Measurements from ENCODE around the gene NCKIPSD.

Gene NCKIPSD

GRCh38 chr3:48696156-48696555 lies 10.4 kb upstream of the NCKIPSD start:
- no peak for DNase-seq

DNA sequence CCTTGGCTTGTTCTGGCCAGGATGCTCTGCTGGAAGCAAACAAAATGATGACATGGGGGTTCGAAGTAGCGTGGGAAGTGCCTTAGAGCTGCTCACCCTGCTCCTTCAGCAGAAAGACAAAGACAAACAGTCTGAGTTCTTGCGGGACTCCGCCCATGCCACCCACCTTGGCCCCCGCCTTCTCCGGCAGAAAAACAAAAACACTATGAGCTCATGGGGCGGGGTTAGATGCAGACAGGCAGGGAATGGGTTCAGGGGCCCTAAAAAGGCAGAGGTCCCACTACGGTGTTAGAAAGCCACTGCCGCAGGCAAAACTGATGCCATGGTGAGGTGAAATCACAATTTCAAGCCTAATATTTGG lies 9.7 kb upstream of the NCKIPSD start:
- DNase-seq = no peak

DNA sequence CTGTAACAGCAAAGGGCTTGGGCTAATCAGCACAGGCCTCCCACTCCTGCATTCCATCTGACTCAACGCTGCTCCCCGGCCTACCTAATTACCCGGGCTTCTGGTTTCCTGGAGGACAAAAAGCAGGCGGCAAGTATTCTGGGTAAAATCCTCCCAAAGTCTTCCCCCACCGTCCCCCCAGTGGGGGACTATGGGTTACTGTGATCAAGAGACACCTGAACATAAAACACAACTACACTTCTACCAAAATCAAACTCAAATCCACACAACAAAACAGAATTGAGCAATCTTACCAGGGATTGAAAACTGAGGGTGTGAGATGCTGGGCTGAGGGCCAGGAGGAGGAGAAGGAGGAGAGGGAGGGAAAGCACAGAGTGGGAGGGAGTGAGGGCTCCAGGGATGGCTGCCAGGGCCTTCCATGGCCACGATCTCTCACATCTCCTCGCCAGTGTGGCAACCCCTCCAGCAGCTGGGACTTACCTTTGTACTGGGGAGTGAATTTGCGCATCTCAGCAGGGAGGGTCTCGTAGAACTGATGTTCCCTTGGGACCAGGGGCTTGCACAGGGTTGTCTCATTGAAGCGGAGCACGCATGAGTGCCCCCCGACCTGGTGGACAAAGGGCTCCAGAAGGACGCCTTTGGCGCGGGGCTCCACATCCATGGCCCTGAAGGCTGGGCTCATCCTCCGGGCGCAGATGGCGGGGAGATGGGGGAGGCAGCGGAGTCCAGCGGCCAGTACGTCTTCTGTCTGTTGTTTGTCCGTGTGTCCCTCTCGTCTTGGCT lies 9.1 kb upstream of the NCKIPSD start:
- no peak for DNase-seq

DNA sequence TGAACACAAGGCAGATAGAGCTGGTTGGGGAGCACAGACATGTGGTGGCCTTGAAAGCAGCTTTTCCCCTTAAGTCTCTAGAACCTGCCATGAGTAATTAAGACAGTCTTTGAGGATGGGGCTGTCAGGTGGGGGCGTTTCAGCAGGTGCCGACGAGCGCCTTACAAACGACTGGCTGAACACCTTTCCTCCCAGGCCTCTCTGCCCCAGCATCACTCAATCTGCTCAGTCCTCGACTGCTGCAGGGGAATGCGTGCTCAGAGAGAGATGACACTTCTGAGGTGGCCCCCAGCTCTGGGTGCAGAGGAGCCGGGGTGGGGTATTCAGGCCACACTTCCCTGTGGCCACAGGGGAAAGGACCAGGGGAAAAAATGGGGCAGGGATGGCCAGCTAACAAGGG lies 8.1 kb upstream of the NCKIPSD start:
- no peak for DNase-seq

DNA sequence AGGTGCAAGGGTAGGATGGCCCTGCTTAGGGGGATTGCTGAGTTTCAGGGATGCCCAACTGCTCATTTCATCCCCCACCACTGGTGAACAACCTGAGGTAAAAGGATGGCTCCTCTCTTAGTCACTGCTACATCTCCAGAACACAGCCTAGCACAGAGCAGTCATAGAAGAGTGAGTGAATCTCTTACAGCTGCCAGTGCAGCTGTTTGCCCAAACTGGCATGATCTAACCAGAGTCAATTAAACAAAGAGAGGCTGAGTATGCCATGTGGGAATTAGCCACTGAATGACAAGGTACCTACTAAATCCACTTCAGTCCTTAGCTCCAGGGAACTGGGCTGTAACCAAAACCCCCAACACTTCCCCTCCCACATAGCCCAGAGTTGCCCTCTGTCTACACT lies 6.8 kb upstream of the NCKIPSD start:
- no peak for DNase-seq

DNA sequence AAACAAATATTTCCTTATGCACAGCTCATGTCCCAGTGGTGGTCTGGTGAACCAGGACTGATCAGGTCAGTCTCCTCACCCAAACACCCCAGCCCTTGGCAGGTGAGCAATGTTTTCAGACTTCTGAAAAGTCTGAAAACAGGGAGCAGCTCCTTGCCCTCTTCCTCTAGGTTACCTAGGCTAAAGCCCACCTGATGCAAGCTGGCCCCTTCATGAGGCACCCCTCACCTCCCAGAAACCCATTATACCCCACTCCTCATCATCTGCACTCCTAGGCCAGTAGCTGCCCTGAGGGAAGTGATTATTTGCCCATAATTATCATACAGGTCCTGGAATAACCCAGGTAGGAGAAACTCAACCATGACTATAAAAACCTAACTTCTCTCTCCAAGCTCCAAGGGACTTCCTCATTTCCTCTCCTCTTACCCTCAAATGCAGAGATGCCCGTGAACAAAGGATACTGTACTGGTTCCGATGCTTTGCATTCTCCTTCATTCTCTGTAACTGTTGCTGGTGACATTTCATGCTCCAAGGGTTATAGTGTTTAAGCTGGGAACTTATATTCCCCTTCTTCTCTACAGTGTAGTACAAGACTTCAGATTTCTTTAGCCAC lies 5.2 kb upstream of the NCKIPSD start:
- DNase-seq = no peak

DNA sequence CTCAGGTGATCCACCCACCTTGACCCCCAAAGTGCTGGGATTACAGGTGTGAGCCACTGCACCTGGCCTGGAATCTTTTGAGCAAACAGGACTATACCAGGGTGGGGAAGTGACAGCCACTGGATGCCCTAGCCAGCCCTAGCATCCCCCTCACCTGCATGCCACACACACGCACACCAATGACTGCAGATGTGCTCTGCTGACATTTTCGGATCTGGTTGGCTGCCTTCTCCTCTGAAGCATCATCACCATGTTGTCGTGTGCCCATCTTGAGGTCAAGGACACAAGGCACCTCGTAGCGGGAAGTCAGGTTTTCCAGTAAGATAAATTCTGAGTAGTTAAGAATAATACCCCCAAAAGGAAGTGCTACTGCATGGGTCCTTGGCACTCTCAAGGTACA lies 3.7 kb upstream of the NCKIPSD start:
- no peak for DNase-seq

DNA sequence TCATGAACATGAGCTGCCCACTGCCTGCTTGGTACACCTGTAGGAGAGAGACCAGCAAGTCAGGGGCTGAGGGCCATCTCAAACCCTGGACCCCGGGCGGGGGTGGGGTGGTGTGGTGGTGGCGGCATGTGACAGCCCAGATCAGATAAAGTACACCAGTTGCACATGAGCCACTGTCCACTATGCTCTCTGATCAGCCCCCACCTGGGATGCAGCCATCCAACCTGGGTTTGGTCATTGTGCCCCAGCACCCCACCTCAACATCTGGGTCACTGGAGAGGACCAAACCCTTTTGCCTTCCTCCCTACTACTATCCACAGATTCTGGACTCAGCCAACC lies 3.0 kb upstream of the NCKIPSD start:
- no peak for DNase-seq

GRCh38 chr3:48688032-48688736 lies 2.5 kb upstream of the NCKIPSD start:
- DNase-seq = no peak

GRCh38 chr3:48687220-48687678 lies 1.5 kb upstream of the NCKIPSD start:
- no peak for DNase-seq

DNA sequence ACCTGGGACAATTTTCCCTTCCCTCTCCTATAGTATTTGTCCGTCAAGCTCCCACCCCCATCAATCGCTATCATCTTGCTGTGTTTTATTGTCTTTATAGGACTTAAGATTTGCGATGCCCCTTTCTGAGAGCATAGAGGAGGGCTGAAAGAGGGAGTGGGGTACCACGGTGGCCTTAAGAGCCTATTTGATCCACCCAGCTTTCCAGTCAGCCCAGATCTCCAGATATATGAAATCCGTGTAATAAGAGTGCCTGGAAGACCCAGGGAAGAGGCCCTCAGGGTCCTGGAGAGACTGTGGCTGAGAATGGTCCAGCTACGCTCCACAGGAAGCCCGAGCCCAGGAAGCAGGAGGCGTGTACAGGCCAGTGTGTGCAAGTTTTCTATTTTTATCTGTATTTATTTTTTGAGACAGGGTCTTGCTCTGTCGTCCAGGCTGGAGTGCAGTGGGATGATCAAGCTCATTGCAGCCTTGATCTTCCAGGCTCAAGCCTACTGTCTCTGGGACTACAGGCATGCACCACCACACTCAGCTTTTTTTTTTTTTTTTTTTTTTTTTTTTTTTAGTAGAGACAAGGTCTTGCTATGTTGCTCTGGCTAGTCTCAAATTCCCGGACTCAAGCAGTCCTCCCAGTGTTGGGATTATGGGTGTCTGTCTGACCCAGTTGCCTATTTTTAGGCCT lies 964 bp upstream of the NCKIPSD start:
- DNase-seq = no peak

DNA sequence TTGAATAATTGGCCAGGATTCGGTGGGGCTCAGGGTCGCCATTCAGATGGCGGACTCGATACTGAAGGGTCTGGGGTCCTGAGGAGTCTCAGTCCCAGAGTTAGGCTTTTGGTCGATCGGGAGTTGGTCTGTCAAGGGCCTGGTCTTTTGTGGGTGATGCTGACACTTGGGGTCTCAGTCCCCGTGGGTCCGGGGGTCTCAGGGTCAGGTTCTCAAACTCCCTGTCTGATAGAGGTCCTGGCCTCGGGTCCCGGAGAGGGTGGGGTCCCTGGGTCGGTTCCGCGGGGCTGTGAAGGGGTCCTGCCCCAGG lies 467 bp downstream of the NCKIPSD start:
- DNase-seq = no peak

DNA sequence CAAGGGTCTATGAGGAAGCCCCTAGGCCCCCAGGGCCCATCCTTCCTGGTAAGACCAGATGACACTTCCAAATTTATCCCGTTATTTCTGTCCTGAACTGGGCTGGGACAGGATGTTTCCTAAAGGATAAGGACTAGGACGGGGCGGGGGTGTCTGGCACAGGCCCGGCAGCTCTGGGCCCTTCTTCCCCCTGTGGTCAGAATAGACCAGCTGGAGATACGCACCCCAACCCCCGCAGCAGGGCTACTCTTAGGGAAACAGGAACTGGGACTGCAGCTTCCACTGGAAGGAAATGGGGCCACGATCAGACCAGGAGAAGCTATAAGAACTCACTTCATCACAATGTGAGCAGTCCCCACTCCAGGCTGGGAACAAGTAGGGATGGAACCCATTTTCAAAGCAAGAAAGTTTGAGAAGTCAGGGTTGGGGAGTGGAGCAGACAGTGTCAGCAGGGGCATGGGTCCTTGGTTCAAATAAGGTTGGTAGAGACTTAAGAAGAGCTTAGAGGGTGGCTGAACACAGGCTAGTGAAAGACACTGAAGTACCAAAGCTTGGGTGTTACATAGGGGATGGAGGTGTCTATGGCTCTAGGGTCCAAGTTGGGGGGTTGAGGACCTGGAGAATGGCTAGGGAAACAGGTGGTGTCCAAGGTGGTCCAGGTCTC lies 1.1 kb downstream of the NCKIPSD start:
- DNase-seq = no peak

DNA sequence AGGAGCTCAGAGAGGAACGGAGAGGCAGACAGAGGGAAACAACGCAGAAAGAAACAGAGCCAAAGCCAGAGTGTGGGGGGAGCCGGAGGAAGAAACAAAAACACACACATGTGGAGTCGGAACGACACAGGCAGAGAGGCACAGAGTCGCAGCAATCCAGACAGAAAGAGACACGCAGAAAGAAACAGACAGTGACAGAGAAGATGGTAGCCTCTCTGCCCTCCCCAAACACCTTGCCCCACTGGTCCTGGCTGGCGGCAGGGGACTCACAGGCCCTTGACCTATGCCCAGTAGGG lies 1.7 kb downstream of the NCKIPSD start:
- no peak for DNase-seq

DNA sequence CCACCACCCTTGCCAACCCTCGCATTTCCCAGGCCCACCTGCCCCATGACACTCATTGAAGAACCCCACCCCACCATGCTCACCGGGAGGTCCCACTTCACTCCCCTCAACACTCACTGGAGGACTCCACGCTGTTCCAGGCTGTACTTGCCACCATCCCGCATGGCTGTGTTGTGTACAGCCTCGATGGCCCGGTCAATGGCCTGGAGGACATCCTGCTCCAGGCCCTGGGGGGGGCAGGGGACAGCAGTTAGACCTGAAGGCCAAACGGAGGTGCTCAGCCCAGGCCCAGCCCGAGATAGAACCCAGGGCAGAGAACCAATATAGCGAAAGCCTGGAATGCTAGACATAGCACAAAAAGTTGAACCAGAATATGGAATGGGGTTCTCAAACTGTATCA lies 2.9 kb downstream of the NCKIPSD start:
- DNase-seq = no peak

- no peak for DNase-seq
Observed at GRCh38 chr3:48681974-48682610, 3.6 kb downstream of the NCKIPSD start.

DNA sequence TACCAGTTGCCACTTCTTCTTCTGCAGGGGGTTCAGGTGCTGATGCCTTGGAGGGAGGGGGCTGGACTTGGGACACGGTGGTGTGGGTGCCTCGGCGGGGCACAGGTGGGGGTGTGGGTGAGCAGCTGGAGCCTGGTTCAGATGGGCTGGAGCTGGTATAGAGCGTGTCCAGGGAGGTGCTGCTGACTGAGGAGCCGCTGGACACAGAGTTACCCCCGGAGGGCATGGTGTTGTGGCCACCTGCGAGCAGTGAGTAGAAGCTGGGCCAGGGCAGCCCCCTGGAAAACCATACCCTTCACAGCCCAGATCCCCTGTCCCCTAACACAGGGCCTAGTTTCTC lies 4.2 kb downstream of the NCKIPSD start:
- no peak for DNase-seq

DNA sequence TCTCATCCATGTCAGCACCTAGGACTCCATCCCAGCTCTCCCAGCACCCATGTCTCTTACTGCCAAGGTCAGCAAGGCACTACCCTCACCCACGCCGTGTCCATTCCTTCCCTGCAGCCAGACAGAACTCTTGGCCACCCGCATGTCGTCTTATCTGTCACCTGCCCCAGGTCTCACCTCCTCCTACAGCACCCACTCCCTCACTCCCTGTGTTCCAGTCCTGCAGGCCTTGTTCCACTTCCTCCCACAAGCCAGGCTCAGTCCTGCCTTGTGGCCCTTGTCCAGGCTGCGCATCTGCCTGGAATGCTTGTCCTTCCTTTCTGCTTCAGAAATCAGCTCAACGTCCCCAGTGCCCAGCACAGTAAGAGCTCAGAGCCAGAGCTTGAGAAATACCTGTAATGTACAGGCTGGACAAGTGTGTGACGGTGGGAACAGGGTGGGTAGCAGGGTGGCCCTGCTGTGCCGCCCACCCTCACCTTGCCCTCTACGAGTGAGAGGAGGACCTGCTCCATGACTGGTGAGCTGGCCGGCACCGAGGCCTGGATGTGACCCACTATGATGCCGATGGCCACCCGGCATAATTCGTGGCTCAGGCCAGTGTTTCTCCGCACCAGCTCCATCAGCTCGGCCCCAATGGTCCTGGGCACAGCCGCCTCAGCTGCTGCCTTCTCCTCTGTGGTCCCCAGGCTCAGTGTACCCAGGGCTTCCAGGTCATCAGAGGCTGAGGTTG lies 4.7 kb downstream of the NCKIPSD start:
- no peak for DNase-seq

GRCh38 chr3:48679411-48680391 lies 6.0 kb downstream of the NCKIPSD start:
- no peak for DNase-seq

DNA sequence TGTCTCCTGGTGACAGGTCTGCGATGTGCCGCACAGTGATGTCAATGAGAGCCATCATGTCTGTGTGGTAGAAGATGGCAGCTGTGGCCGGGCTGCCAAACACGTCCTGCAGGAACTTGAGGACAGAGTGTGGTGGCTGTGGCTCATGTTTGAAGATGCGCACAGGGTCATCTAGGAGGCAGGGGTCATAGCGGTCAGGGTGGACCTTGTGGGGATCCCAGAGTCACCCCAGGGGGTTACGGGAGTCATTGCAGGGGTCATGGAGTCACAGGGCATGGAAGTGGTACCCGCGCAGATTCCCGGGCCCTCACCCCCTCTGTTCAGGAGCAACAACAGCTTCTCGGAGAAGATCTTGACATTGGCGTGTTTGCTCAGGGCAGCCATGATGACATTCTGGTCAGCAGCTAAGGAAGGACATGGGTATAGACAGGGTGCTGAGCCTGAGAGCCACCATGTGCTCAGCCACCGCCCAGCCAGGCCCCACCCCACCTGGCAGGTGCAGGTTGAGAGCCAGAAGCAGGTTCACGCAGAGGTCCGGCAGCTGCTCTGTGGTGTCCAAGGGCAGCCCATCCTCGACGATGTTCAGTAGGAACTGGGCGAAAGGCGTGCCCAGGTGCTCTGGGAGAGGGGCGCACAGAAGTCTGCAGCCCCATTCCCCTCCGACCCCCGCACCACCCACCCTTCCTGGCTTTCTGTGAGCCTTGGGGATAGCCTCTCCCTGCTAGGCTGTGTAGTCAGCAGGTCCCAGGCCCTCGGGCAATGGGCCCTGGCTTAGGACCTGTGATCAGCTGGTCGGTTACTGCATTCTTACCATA lies 6.9 kb downstream of the NCKIPSD start:
- no peak for DNase-seq

Measured in 8988T (cell line).